IPS-18a (cell line): Measurements from ENCODE around the gene NDUFAF5.
"Not testable (repeated sequence)": the region's sequence is repeated elsewhere in the genome, so short reads cannot be mapped to it uniquely, and the experiment has no call there.

ENCODE experiments used
- H3K27ac ChIP-seq: one replicate; pipeline ENCODE4 v1.5.1; 2013; ENCODE audit warnings: low read length
- H3K27me3 ChIP-seq: one replicate; pipeline ENCODE4 v1.6.1; 2013; ENCODE audit warnings: mild to moderate bottlenecking, low read length; ENCODE audit not compliant: control insufficient read depth, insufficient read depth
- H3K36me3 ChIP-seq: one replicate; pipeline ENCODE4 v1.6.1; 2013; ENCODE audit warnings: low read depth, low read length; ENCODE audit not compliant: control insufficient read depth
- H3K4me1 ChIP-seq: one replicate; pipeline ENCODE4 v1.6.1; 2013; ENCODE audit warnings: low read depth, low read length; ENCODE audit not compliant: control insufficient read depth
- H3K4me3 ChIP-seq: one replicate; pipeline ENCODE4 v1.5.1; 2013; ENCODE audit warnings: low read length
- H3K9ac ChIP-seq: one replicate; pipeline ENCODE4 v1.6.1; 2013; ENCODE audit warnings: mild to moderate bottlenecking, low read length, moderate library complexity
- H3K9me3 ChIP-seq: one replicate; pipeline ENCODE4 v1.6.1; 2013; ENCODE audit warnings: low read depth, low read length; ENCODE audit not compliant: control insufficient read depth

NDUFAF5 gene

GRCh38 chr20:13756551-13756950, 28.3 kb upstream of the NDUFAF5 start:
- Histone ChIP-seq H3K9me3 (no peaks in the 10 kb centered on the region), H3K27ac (no peak overlapping the region), H3K4me1 (no peaks in the 10 kb centered on the region), H3K9ac (no peak overlapping the region), H3K27me3 (no peaks in the 10 kb centered on the region), H3K4me3 (no peak overlapping the region), H3K36me3 (peaks cover 63% of the 10 kb centered on the region)

DNA sequence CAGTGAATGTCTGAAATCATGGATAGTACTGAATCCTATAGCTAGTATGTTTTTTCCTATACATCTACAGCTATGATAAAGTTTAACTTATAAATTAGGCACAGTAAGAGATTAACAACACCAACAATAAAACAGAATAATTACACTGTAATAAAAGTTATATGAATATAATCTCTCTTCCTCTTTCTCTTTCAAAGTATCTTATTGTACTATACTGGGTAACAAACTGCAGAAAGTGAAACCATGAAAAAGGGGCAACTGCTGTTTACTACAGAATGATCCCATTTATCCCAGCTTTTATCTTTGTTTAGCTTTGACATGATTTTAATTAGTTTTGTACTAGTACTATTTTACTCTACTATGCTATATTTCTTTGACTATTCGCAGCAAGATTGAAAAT, 25.9 kb upstream of the NDUFAF5 start:
- H3K27ac ChIP-seq: no peak overlapping the region

DNA sequence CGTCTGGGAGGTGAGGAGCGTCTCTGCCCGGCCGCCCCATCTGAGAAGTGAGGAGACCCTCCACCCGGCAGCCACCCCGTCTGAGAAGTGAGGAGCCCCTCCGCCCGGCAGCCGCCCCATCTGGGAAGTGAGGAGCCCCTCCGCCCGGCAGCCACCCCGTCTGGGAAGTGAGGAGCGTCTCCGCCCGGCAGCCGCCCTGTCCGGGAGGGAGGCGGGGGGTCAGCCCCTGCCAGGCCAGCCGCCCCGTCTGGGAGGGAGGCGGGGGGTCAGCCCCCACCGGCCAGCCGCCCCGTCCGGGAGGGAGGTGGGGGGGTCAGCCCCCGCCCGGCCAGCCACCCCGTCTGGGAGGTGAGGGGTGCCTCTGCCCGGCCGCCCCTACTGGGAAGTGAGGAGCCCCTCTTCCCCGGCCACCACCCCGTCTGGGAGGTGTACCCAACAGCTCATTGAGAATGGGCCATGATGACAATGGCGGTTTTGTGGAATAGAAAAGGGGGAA, 24.3 kb upstream of the NDUFAF5 start:
- not testable (repeated sequence) for H3K4me3 ChIP-seq, H3K9ac ChIP-seq, H3K9me3 ChIP-seq, H3K27me3 ChIP-seq, H3K4me1 ChIP-seq, H3K27ac ChIP-seq
- H3K36me3 ChIP-seq: peaks cover 72% of the 10 kb centered on the region

More for the DNA sequence above, 25.9 kb upstream of the NDUFAF5 start:
- no peaks in the 10 kb centered on the region for H3K4me1 ChIP-seq
- no peak overlapping the region for H3K9ac ChIP-seq
- H3K36me3 ChIP-seq: peaks cover 71% of the 10 kb centered on the region
- H3K9me3 ChIP-seq: no peaks in the 10 kb centered on the region
- H3K27me3 ChIP-seq: no peaks in the 10 kb centered on the region
- H3K4me3 ChIP-seq: no peak overlapping the region

- Histone ChIP-seq H3K4me1 (no peaks in the 10 kb centered on the region), H3K27ac (no peak overlapping the region), H3K27me3 (no peaks in the 10 kb centered on the region), H3K9me3 (peaks cover 10% of the 10 kb centered on the region), H3K36me3 (peaks cover 72% of the 10 kb centered on the region), H3K9ac (no peak overlapping the region), H3K4me3 (no peak overlapping the region)
These were observed 19.5 kb upstream of the NDUFAF5 start for GRCh38 chr20:13765299-13765698.

GRCh38 chr20:13765868-13766416, 18.9 kb upstream of the NDUFAF5 start:
- H3K36me3 ChIP-seq: peaks cover 78% of the 10 kb centered on the region
- H3K4me1 ChIP-seq: no peaks in the 10 kb centered on the region
- H3K4me3 ChIP-seq: no peak overlapping the region
- no peak overlapping the region for H3K27ac ChIP-seq
- no peak overlapping the region for H3K9ac ChIP-seq
- peaks cover 10% of the 10 kb centered on the region for H3K9me3 ChIP-seq
- no peaks in the 10 kb centered on the region for H3K27me3 ChIP-seq

DNA sequence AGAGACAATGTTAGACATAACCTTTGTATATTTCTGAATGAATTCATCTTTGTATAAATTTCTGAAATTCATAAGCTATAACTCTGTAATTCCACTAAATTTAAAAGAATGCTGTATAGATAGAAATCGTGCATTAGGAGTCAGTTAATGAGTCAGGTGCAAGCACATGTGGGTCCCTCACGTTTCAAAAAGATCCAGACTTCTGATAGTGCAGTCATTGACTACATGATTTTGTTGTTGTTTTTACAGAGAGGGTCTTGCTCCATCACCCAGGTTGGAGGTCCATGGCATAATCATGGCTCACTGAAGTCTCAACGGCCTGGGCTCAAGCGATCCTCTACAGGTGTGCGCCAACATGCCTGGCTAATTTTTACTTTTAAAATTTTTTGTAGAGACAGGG, 14.7 kb upstream of the NDUFAF5 start:
- no peak overlapping the region for H3K4me3 ChIP-seq
- no peak overlapping the region for H3K27ac ChIP-seq
- H3K36me3 ChIP-seq: peaks cover 90% of the 10 kb centered on the region
- H3K27me3 ChIP-seq: no peaks in the 10 kb centered on the region
- no peaks in the 10 kb centered on the region for H3K4me1 ChIP-seq
- H3K9me3 ChIP-seq: peaks cover 10% of the 10 kb centered on the region
- H3K9ac ChIP-seq: no peak overlapping the region

GRCh38 chr20:13771853-13772453, 12.9 kb upstream of the NDUFAF5 start:
- H3K27ac ChIP-seq: no peak overlapping the region
- no peak overlapping the region for H3K9ac ChIP-seq
- H3K4me1 ChIP-seq: no peaks in the 10 kb centered on the region
- H3K27me3 ChIP-seq: no peaks in the 10 kb centered on the region
- peaks cover 90% of the 10 kb centered on the region for H3K36me3 ChIP-seq
- H3K9me3 ChIP-seq: no peaks in the 10 kb centered on the region
- no peak overlapping the region for H3K4me3 ChIP-seq

DNA sequence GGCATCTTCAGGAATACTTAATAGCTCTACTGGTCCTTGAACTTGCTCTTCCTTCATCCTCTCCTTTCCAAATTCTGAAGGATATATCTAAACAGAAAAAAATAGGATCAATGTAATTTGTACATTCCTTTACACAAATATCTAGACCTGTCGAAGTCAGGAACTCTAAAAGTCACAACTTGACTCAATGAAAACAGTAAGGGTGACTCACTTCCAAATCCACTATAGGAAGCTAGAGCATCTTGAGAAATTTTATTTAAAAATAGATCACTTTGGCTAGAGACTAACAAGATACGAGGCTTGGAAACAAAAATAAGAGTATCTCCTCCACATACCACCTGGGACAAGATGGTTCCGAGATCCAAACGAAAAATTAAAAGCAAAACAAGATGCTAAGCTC, 12.3 kb upstream of the NDUFAF5 start:
- Histone ChIP-seq H3K27ac (no peak overlapping the region), H3K27me3 (no peaks in the 10 kb centered on the region), H3K4me1 (no peaks in the 10 kb centered on the region), H3K9me3 (no peaks in the 10 kb centered on the region), H3K4me3 (no peak overlapping the region), H3K9ac (no peak overlapping the region), H3K36me3 (peaks cover 91% of the 10 kb centered on the region)

- no peaks in the 10 kb centered on the region for H3K4me1 ChIP-seq
- H3K9ac ChIP-seq: no peak overlapping the region
- no peaks in the 10 kb centered on the region for H3K27me3 ChIP-seq
- H3K4me3 ChIP-seq: no peak overlapping the region
- H3K9me3 ChIP-seq: no peaks in the 10 kb centered on the region
- no peak overlapping the region for H3K27ac ChIP-seq
- H3K36me3 ChIP-seq: peaks cover 89% of the 10 kb centered on the region
These were observed 9.0 kb upstream of the NDUFAF5 start for GRCh38 chr20:13775867-13776266.

DNA sequence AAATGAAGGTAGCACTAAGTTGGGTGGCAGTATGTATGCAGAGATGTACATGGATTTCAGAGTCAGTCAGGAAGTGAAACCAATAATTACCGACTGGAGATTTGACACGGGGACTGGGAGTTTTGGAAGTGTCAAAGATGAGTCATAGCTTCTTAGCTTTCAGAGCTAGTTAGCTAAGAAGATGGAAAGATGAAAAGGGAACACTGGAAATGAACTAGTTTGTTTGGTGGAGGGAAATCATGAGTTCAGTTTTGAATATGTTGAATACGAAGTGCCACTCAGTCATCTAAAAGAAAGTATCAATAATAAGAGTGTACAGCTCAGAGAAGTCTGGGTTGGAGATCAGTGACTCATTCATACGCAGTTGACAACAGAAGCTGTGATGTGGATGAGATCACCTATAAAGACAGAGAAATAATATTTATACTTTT, 7.6 kb upstream of the NDUFAF5 start:
- H3K27me3 ChIP-seq: no peaks in the 10 kb centered on the region
- no peak overlapping the region for H3K9ac ChIP-seq
- H3K4me3 ChIP-seq: no peak overlapping the region
- H3K4me1 ChIP-seq: no peaks in the 10 kb centered on the region
- H3K27ac ChIP-seq: no peak overlapping the region
- H3K9me3 ChIP-seq: no peaks in the 10 kb centered on the region
- H3K36me3 ChIP-seq: peaks cover 89% of the 10 kb centered on the region

- H3K4me1 ChIP-seq: peaks cover 3% of the 10 kb centered on the region
- H3K4me3 ChIP-seq: no peak overlapping the region
- H3K27ac ChIP-seq: no peak overlapping the region
- H3K27me3 ChIP-seq: no peaks in the 10 kb centered on the region
- peaks cover 82% of the 10 kb centered on the region for H3K36me3 ChIP-seq
- no peaks in the 10 kb centered on the region for H3K9me3 ChIP-seq
- H3K9ac ChIP-seq: no peak overlapping the region
These were observed 6.0 kb upstream of the NDUFAF5 start for GRCh38 chr20:13778827-13779226.

- H3K36me3 ChIP-seq: peaks cover 45% of the 10 kb centered on the region
- peak overlapping the region; percentile 87 for H3K9ac ChIP-seq
- no peak overlapping the region for H3K27ac ChIP-seq
- no peaks in the 10 kb centered on the region for H3K9me3 ChIP-seq
- H3K4me3 ChIP-seq: peak overlapping the region; percentile 93
- H3K4me1 ChIP-seq: peaks cover 8% of the 10 kb centered on the region
- H3K27me3 ChIP-seq: no peaks in the 10 kb centered on the region
These were observed 1.3 kb upstream of the NDUFAF5 start for GRCh38 chr20:13783528-13783927.
